Measurements from ENCODE around the gene ZNHIT1.

- TF ChIP-seq CTCF (IDR thresholded peaks at IDR 0.05) (no peak), ZFX (IDR thresholded peaks at IDR 0.05; ENCODE audit: borderline replicate concordance) (no peak)
Measured at GRCh38 chr7:101226721-101227120, 8.8 kb downstream of the ZNHIT1 start.
